ENCODE measurements around the gene DDI1.

DNA sequence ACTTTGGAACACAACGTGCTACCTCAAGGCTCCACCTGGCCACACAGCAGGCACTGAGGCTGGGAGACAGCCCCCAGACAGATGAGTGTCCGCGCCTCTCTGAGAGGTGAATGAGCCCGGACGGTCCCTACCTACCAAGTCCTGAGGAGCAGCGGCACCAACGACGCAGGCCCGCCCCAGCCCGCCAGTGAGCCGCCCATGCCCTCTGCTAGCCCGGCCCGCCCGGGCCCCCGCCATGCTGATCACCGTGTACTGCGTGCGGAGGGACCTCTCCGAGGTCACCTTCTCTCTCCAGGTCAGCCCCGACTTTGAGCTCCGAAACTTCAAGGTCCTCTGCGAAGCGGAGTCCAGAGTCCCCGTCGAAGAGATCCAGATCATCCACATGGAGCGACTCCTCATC is at the start of gene DDI1:
- TF ChIP-seq, protein P1, sequence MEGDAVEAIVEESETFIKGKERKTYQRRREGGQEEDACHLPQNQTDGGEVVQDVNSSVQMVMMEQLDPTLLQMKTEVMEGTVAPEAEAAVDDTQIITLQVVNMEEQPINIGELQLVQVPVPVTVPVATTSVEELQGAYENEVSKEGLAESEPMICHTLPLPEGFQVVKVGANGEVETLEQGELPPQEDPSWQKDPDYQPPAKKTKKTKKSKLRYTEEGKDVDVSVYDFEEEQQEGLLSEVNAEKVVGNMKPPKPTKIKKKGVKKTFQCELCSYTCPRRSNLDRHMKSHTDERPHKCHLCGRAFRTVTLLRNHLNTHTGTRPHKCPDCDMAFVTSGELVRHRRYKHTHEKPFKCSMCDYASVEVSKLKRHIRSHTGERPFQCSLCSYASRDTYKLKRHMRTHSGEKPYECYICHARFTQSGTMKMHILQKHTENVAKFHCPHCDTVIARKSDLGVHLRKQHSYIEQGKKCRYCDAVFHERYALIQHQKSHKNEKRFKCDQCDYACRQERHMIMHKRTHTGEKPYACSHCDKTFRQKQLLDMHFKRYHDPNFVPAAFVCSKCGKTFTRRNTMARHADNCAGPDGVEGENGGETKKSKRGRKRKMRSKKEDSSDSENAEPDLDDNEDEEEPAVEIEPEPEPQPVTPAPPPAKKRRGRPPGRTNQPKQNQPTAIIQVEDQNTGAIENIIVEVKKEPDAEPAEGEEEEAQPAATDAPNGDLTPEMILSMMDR (IDR thresholded peaks at IDR 0.05; ENCODE audit: insufficient read depth, low read depth, low read length): no peak
- TF ChIP-seq EZH2 (IDR thresholded peaks at IDR 0.05; ENCODE audit: insufficient read depth, low read length): no peak

All from astrocyte (in vitro differentiated cells and primary cell).